NCI-H2171 treated with DMSO at 0.1 percent for 48 hours (cell line): ENCODE results near the gene ATG12.
"Not testable (repeated sequence)": the region's sequence is repeated elsewhere in the genome, so short reads cannot be mapped to it uniquely, and the experiment has no call there.

Source experiments
- DNase-seq: peaks from one replicate; lab custom pipeline; 2025; lab: John Stamatoyannopoulos, UW

The ATG12 gene

DNA sequence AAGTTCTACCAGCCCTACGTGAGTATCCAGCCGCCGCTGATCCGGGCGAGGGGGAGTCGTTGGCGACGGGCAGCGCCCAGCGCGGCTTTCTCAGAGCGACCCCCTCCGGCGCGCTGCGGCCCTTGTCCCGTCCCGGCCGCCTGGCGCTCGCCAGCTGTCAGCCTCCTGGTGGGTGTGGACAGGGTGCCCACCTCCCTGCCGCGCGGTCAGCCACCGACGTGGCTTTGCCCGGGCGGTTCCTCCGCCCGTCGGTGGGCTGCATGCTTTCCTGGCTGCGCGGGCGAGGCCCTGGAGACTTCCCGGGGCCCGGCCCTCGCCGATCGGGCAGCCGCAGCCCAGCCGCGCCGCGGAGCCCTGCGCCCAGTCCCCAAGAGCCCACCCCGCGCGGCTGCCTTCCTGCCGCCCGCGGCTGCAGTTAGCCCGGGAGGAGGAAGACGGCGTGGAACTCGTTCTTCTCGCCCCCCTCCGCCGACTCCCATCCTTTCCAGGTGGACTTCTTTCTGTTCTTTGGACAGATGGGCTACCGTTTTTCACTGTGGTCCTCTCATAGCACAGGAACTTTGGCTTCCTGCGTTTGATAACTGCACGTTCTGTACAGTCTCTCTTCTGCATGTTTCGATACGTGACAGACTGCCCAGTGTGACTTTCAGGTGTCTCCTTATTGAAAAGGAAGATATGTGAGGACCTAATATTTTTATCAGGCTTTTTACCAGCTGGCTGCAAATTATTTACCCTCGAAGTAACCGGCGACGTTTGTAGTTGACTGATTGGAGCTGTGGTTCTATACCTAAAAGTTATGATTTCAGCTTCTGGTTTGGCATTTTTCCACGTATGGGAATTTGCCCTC lies 947 bp upstream of the ATG12 start:
- DNase-seq, result peak; percentile 65

DNA sequence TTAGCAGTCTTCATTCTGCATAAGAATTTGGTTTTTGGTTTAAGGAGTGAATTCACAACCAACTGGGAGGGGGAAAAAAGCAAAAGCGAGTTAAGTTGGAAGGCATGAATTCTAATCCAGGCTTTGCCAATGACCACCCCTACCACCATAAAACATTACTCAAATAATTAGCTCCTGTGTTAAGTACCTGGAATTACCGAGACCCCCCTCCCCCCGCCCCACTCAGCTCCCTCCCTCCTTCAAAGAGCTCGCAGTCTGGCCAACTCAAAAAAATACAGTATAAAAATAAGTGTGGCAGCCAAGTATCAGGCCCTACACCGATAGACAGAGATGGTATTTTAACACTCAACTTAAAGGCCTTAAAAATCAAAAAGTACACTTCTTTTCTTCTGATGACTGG lies 492 bp downstream of the ATG12 start:
- DNase-seq, result no peak

DNA sequence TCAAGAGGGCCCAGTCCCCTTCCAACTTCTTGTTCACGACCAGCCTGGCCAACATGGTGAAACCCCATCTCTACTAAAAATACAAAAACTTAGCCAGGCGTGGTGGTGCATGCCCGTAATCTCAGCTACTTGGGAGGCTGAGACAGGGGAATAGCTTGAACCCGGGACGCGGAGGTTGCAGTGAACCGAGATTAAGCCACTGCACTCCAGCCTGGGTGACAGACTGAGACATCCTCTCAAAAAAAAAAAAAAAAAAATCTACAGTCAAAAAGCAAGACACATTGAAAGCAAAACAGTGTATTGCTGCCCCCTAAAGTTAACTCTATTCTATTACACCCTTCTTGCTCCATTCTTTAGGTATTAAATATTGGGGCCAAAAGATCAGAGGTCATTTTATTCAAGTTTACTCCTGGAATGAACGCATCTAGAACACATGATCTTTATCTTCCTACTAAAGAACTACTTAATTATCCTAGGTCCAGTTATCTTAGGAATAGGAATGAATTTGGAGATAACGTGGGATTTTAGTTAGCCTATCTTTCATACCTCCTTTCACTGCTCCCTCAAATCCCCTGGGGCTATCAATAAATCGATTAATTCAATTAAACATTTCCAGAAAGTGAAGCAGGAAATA lies 2.4 kb downstream of the ATG12 start:
- peak; percentile 59 for DNase-seq

DNA sequence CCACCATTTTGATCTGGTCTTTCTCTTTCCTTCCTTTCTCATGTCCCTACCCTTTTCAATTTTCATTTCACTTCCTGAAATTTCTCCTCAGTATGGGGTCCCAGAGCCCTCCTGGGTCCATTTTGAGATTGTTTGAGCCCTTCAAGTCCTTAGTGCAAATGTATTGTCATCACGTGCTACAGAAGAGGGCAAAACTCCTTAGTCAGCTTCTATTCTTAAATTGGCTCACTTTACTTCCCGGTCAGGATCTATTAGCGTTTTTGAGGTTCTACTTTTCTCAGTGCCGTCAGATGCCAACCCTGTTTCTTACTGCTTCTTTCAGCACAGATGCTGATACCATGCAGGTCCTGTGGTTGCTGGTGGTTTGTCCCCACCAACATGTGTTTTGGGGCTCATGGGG lies 5.9 kb downstream of the ATG12 start:
- no peak for DNase-seq

DNA sequence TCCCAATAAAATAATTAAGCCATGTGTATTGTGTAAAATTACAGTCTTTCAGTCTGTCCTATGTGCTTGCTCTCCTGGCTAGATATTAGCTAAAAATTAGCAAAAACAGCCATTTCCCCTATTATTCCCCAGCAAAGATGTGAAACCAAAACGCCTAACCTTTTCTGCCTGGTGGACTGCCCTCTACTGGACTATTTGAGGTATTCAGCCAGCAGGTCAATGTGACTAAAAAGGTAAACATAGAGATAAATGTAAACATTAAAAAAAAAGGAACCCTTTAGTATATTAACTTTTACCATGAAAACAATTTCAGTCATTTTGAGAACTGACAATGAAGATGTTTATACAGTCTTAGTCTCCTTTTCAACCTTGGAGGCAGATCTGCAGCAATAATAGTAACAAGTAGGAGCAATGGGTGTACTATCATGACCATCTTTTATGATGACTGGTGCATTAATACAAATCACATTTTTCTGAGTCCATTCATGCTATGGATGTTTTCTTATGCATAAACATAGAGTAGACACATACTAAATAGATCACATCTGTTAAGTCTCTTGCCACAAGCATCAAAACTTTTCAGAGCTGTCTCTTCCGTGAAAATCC lies 10.1 kb downstream of the ATG12 start:
- DNase-seq, result peak; percentile 1

DNA sequence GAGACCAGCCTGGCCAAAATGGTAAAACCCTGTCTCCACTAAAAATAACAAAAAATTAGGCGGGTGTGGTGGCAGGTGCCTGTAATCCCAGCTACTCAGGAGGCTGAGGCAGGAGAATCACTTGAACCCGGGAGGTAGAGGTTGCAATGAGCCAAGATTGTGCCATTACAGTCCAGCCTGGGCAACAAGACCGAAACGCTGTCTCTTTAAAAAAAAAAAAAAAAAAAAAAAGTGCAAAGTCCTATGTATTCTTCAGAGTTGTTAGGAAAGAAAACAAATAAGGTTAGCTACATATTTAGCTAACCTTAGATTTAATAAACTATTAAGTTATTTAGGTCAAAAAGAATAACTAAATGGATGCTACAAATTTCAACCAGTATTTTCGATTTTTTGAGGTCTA lies 11.5 kb downstream of the ATG12 start:
- DNase-seq, result no peak

DNA sequence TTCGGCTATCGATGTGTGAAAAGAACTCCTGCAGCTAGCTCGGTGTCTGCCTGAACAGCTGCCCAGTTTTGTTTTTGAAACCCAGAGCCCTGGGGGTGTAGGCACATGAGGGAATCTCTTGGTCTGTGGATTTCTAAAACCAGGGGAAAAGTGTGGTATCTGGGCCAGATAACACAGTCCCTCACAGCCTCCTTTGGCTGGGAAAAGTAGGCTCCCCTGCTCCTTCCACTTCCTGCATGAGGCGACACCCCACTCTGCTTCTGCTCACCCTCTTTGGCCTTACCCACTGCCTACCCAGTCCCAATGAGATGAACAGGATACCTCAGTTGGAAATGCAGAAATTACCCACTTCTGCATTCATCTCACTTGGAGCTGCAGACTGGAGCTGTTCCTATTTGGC lies 15.4 kb downstream of the ATG12 start:
- no peak for DNase-seq

DNA sequence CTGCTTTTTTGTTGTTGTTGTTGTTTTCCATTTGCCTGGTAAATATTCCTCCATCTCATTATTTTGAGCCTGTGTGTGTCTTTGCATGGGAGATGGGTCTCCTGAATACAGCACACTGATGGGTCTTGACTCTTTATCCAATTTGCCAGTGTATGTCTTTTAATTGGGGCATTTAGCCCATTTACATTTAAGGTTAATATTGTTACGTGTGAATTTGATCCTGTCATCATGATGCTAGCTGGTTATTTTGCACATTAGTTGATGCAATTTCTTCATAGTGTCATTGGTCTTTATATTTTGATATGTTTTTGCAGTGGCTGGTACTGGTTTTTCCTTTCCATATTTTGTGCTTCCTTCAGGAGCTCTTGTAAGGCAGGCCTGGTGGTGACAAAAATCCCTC lies 16.4 kb downstream of the ATG12 start:
- not testable (repeated sequence) for DNase-seq

DNA sequence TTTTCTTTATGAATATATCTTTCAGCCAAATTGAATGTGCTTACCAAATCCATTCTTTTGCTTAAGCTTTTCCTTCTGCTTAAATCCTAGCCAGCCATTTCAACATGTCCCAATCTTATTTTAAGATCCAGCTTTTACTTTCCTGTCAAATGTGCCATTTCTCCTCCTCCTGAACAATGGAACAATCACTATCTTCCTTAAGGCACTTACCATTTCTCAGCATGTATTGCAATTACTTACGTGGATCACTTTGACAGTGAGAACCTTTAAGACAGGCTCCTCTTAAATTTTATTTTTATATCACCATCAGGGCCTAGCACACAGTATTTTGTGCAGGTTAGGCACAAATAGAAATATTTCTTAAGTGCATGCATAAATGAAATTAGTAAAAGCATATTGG lies 20.5 kb downstream of the ATG12 start:
- DNase-seq, result no peak

DNA sequence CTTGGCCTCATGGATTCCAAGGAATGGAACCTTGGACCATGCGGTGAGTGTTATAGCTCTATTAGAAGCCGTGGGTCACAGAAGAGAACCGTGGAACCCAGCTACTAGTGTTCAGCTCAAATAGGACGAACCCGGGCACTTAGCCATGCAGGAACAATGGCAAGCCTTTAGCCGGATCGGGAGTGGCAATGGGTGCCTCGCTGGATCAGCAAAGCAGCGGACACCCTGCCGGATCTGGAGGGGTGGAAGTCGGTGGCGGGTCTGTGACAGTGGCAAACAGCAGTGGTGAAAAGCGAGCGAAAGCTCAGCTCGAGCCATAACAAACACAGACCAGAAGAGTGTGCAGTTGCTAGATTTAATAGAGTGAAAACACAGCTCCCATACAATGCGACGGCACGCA lies 22.5 kb downstream of the ATG12 start:
- DNase-seq, result no peak

DNA sequence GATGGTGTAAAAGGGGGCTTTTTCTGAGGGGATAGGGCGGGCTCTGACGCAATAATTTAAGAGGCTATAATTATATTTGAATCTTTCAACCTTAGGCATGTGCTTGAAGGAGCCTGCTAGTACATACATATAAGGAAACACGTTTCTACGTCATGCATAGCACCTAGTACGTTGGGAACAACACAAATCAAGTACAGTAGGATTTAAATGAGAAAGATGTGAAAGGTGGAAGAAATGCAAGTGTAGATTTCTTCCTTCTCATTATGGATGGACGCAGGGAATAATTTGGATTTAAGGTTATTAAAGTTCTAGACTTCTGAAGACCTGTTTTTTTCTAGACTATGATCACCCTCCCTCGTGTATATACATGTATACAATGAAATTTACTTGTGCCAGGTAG lies 24.0 kb downstream of the ATG12 start:
- DNase-seq, result no peak

DNA sequence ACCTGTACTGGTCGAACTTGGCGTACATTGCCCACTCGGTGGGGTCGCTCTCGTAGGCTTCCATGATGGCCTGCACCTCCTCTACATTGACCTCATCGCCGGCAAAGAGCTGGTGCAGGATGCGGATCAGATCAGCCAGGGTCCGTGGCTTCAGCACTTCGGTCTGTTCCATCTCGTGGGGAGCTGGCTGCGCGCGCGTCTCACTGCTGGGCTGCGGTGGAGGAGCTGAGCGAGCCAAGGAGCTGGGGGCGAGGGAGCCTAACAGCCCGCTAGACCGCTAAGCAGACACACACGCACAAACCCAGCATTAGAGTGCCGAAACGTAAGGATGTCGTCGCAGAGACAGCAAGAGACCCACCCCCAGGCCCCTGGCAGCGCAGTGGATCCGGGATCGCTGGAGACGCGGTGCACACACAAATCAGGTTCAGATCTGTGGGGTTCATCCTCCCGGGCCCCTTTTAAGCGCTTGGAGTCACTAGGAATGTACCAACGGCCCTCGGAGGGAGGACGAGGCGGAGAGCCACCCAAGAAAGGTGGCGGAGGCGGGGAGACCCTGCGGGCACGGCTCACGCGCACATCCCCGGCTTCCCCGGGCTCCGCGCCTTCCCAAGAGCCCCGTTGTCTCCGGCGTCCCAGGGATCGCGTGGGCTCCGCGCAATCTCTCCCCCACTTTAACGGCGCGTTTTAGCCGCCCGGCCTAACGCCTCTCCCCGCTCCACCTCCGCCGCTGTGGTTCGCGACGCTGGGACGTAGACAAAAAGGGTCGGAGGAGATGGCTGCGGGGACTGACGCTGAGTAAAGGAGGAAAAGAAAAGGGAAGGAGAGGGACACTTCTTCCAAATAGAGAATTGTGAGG lies 24.9 kb downstream of the ATG12 start, which contains the start of gene CDO1:
Gene CDO1, minus strand, starts transcription at position 434 of the 856 bp plus-strand sequence. Its CDS starts 262 bp downstream, at position 172.
- DNase-seq, result no peak

DNA sequence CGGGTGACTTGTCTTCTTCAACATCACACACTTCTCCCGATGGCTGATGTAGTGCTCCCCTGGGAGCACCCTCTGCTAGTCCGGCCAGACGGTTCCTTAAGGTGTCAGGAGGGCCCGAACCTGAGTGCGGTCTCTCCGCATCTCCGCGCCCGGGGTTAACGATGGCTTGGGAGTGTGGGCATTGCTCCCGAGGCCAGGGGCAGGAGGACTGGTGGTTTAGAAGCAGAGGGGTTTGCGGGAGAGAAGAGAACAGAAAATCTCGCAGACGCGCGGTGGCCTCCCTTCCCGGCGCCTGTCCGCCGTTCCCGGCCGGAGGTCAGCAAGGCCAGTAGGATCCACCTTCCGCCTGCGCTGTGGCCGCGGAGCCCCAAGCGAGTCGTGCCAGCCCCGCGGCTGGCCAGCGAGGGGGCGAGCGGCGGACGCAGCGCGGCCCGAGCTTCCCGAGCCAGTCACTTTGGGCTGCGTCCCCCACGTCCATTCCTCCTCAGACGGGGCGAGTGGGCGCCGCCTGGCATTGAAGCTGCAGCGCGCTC lies 25.6 kb downstream of the ATG12 start:
- DNase-seq, result no peak

DNA sequence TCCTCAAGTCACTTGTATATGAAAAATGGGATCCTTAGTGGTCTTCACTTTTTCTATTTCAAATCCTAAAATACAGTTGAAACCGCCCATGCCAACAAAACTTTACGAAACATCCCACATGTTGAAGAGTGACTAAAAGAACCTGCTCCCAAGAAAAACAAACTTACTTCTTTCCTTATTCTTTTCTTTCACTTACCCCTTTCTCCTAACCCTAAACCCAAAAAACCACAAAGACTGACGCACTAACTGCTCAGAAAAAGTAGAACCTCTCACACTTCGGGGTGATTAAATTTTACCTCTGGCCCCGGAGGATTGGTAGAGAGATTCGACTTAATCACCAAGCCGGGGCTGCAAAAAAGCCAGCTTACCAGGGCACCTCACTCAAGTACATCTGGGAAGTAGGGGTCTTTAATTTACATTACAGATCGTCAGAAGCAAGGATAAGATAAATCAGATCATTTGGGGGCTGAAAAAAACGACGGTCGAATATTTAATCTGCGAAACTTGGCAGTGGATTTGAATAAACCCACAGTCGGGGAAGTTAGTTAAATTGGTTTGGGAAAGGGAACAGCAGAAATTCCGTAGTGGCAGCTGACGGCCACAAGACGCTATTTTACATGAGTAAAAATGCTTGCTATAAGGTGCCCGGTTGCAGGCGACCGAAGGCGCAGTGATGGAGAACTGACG lies 26.2 kb downstream of the ATG12 start:
- no peak for DNase-seq

DNA sequence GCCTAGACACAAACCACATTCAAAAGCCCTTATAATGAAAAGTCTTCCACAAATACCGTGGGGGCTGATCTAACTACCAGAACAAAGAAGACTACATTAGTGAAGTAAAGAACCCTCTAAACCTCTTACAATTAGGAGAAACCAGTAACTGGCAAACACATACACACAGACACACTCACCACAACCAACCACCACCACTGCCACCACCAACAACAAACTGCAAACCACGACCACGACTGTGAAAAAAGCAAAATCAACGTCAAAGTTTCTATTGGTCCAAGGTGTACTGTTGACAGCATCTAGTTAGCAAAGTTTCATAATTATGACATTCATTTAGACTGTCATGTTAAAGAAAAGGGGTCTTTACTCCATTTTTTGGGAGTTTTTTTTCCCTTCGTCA lies 27.6 kb downstream of the ATG12 start:
- no peak for DNase-seq

DNA sequence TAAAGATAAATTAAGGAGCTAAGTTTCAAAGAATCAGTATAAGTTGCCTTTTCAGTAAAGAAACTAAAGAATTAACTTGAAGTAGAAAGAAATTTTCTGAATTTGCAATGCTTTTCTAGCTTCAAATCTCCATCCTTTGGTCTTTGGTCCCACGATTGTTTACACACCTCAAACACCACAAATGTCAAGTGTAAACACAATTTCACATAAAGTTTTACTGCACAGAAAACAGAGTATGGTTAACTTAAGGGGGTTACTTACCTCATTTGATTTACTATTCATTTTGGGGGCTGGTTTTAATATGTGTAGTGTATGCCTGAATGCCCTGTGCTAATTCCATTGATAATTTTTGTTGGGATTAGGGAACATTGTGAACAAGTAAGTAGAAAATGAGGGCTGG lies 29.0 kb downstream of the ATG12 start:
- DNase-seq, result no peak

DNA sequence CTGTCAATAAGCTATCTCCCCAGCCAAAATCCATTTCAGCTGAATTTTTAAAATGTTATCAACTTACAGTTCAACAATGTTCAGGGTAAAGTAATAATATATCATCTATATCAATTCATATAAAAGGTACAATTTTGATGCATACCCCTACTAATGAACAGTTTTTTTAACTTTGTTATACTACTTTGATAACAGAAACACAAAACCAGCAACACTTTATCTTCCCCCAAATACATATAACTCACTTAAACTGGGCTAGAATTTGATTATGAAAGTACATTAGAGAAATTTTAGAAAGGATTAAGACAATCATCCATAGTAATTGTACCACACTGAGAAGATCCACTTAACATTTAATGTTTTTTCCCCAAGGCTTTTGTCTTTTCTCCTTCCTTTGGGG lies 30.0 kb downstream of the ATG12 start:
- no peak for DNase-seq

DNA sequence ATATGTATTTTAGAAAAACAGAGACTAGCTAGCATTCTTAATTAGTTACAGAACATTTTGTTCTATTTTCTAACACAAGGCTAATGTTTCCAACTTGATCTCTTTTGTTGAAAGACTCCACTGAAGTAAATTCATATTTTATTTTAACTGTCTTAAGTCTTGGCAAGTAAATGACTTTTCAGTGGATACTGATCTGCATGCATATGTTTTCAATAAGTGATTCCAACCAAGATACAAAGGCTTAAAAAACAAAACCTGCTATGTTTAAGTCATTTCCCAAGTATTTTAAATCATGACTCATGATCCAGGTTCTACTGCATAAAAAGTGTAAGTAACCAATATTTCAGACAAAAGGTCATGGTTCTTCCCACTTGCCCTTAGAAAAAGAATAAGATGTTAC lies 30.6 kb downstream of the ATG12 start:
- DNase-seq, result no peak

DNA sequence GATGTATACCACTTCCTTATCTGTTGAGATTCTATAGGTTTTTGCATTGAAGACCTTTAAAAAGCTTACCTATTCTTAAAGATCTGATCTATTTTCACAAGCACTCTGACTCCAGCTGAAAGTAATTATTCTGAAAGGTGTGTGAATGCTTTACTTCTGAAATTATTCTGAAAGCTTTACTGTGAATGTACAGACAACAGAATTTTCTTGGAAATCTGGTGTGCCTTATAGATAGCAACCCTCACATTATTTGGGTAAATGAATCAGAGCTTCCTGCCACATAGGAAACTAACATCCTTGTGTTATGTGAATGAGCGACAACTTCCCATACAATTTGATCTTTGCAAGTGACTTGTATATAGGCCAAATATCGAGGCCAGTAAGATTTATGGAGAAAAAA lies 31.4 kb downstream of the ATG12 start:
- no peak for DNase-seq

DNA sequence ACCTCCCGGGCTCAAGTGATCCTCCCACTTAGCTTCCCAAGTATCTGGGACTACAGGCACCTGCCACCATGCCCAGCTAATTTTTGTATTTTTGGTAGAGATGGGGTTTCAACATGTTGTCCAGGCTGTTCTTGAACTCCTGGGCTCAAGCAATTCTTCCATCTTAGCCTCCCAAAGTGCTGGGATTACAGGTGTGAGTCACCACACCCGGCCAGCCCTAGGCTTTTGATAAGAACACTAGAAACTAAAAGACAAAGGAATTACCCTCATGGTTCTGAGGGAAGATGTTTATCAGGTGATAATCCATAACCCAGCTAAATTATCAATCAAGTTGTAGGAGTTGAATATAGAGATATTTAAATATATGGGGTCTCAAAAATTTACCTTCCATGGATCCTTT lies 33.3 kb downstream of the ATG12 start:
- not testable (repeated sequence) for DNase-seq

DNA sequence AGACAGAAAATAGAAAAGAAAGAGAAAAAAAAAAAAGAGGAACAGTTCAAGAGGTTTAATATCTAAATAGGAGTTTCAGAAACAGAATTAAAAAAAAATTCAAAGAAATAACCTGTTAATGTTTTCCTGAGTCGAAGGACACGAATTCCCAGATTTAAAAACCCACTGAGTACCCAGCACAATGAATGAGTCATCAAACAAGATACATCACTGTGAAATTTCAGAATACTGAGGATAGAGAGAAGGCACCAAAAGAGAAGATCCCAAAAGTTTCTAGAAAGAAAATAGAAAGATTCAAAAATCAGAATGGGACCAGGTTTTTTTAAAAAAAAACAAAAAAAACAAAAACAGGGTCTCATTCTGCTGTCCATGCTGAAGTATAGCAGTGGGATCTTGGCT lies 33.7 kb downstream of the ATG12 start:
- DNase-seq, result no peak
